Stimulated activated CD4-positive, alpha-beta T cell treated with anti-CD3 and anti-CD28 coated beads, Interleukin-12 subunit alpha, Interleukin-12 subunit beta, amount 100 ng/mL, for 4 hours (primary cell): ENCODE data around the gene GRIN2D.
"Not testable (repeated sequence)": the region's sequence is repeated elsewhere in the genome, so short reads cannot be mapped to it uniquely, and the experiment has no call there.

Source experiments
- DNase-seq: peaks from one replicate; pipeline ENCODE4 v3.0.0-alpha.2; 2020

GRIN2D gene

GRCh38 chr19:48372904-48373303 is 20.6 kb upstream of the GRIN2D start:
- DNase-seq, result no peak

GRCh38 chr19:48373567-48373966 is 19.9 kb upstream of the GRIN2D start:
- no peak for DNase-seq

- DNase-seq, result no peak
Observed at GRCh38 chr19:48378194-48378570, 15.3 kb upstream of the GRIN2D start.

GRCh38 chr19:48379058-48379457 is 14.4 kb upstream of the GRIN2D start:
- no peak for DNase-seq

GRCh38 chr19:48381178-48381950 is 12.1 kb upstream of the GRIN2D start:
- DNase-seq, result no peak

GRCh38 chr19:48382286-48382685 is 11.2 kb upstream of the GRIN2D start:
- DNase-seq, result no peak

- DNase-seq, result no peak
Observed at GRCh38 chr19:48385461-48386087, 7.9 kb upstream of the GRIN2D start.

GRCh38 chr19:48386981-48387380 is 6.5 kb upstream of the GRIN2D start:
- no peak for DNase-seq

- DNase-seq, result peak; percentile 58
Observed at GRCh38 chr19:48390188-48391099, 3.0 kb upstream of the GRIN2D start.

- peak; percentile 72 for DNase-seq
Observed at GRCh38 chr19:48391100-48392005, 2.1 kb upstream of the GRIN2D start, which contains the start of gene KDELR1. Gene KDELR1 (minus strand): TSS chr19:48391551. CDS start chr19:48391358, 193 bp downstream.

- DNase-seq, result not testable (repeated sequence)
Observed at GRCh38 chr19:48392006-48392344, 1.5 kb upstream of the GRIN2D start.

- no peak for DNase-seq
Observed at GRCh38 chr19:48392860-48393558, 459 bp upstream of the GRIN2D start.

- DNase-seq, result no peak
Observed at GRCh38 chr19:48394331-48395169, 1.1 kb downstream of the GRIN2D start.

- no peak for DNase-seq
Observed at GRCh38 chr19:48395170-48395455, 1.6 kb downstream of the GRIN2D start.

GRCh38 chr19:48395499-48395898 is 2.0 kb downstream of the GRIN2D start:
- no peak for DNase-seq

GRCh38 chr19:48396016-48396823 is 2.8 kb downstream of the GRIN2D start:
- no peak for DNase-seq

GRCh38 chr19:48396824-48397176 is 3.3 kb downstream of the GRIN2D start:
- DNase-seq, result no peak

GRCh38 chr19:48397263-48398101 is 4.0 kb downstream of the GRIN2D start:
- no peak for DNase-seq

- DNase-seq, result no peak
Observed at GRCh38 chr19:48398102-48398374, 4.6 kb downstream of the GRIN2D start.
